HT-29 (cell line): ENCODE measurements around the gene AP1S2. TPM values are rescaled to one million over a fixed set of nuclear protein-coding genes. Genes with fewer than 3 reads are reported as not detected.
"Not testable (repeated sequence)": the region's sequence is repeated elsewhere in the genome, so short reads cannot be mapped to it uniquely, and the experiment has no call there.

Experiments
- DNase-seq: peaks from one replicate; pipeline ENCODE4 v3.0.0-alpha.2; 2015; ENCODE audit warnings: low spot score
- total RNA-seq: library from RNA; depleted of rRNA; stranded (reverse); fragments of >200 nt; shearing (Covaris generic); gene quantifications from 2 replicates; pipeline ENCODE4 v1.2.3, GENCODE V29; 2014; rRNA removed

Gene AP1S2
- total RNA-seq = 8.6 and 10.6 TPM in 2 replicates

DNA sequence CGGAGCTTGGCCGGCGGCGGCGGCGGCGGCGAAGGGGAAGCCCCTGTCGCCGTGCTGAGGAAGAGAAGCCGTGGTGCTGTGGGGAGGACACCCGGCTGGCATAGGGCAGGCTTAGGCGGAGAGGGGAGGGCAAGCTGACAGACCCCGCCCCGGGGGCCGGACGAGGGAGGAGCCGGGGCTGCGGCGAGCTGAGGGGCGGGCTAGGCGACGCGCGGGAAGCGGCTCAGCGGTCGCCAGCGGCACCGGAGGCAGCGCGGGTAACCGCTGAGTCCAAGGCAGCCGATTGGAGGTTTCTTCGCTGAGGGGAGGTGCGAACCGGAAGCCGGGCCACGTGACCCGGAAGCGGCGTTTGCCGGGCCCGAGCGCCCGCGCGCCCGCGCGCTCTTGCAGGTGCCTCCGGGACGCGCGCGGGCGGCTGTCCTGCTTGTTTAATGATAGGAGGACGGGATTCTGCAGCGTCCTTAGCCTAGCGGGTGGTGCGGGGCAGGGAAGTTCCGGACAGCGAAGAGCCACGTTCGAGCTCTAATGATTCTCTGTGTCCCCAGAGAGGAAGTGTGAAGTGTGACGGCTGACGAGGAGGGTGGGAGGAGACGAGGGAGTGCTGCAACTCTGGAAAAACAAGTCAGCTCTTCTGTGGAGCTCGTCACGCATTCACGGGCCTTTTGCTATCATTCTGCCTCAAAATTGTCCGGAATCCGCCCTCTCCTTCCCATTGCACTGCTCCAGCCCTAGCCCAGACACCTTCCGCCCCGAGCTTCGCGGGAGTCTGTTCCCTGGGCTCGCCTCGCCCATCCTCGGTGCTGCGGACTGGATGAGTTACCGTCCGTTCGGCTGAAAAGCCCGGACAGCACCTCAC is at the start of gene AP1S2:
TSS of gene AP1S2 (minus strand) at position 102 of the 856 bp plus-strand sequence. CDS start 2,289 bp downstream, outside the sequence.
- peak; percentile 89 for DNase-seq

GRCh38 chrX:15903186-15903681 is 48.6 kb upstream of the AP1S2 start:
- no peak for DNase-seq

- DNase-seq = no peak
Measured at GRCh38 chrX:15895334-15895733, 40.7 kb upstream of the AP1S2 start.

DNA sequence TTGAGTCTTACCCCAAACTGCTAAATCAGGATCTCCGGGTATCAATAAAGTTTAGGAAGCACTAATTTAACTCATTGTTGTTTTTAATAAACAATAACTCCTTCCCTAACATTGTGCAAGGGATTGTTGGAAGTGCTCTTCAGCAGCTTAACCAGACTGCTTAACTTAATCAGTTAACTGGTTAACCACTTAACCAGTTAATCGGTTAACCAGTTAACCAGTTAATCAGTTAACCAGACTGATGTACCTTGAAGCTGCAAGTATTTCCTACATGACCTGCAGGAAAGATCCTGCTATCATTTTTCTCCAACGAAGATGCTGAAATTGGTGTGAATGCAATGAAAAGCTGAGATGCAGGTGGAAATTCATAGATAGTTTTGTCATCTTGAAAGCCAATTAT is 40.1 kb upstream of the AP1S2 start:
- DNase-seq = no peak

DNA sequence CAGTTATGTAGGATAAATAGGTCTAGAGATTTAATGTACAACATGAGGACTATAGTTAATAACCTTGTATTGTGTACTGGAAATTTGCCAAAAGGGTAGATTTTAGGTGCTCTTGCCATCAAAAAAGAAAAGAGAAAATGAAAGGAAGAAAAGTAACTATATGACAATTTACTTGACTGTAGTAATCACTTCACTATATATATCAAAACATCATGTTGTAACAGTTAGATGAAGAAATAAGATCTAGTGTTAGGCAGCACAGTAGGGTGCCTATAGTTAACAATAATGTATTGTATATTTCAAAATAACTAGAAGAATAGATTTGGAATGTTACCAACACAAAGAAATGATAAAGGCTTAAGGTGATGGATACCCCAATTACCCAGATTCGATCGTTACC is 35.9 kb upstream of the AP1S2 start:
- DNase-seq = no peak

DNA sequence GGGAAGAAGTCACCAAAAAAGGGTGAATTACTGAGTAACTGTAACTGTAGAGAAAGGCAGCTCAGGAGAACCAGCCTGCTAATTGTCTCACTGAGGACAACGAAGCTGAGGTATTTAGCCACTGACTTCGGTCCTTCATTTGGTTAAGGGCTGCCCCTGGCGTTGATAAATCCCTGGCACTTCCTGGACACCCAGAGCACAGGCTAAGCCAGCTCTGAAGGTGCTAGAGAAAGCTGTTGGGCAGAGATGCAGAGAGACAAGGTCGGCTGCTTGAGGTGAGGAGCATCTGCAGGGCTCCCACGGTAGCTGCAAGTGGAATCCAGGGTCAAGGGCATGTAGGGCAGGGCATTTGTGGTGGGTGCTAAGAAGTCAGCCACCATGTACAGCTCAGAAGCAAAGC is 33.4 kb upstream of the AP1S2 start:
- no peak for DNase-seq

DNA sequence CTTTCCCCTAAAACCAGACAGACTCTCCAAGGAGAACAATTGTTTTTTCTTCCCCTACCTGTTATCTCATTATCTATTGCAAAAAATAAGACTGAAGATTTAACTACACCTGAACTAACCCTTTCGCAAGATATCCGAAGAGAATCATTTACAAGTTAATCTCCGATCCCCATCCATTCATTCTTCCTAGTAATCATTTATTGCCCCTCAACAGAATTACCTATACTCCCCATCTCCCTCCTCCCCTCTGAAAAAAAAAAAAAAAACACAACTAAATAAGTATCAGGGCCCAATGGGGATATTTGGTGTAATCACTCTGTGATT is 28.9 kb upstream of the AP1S2 start:
- no peak for DNase-seq

DNA sequence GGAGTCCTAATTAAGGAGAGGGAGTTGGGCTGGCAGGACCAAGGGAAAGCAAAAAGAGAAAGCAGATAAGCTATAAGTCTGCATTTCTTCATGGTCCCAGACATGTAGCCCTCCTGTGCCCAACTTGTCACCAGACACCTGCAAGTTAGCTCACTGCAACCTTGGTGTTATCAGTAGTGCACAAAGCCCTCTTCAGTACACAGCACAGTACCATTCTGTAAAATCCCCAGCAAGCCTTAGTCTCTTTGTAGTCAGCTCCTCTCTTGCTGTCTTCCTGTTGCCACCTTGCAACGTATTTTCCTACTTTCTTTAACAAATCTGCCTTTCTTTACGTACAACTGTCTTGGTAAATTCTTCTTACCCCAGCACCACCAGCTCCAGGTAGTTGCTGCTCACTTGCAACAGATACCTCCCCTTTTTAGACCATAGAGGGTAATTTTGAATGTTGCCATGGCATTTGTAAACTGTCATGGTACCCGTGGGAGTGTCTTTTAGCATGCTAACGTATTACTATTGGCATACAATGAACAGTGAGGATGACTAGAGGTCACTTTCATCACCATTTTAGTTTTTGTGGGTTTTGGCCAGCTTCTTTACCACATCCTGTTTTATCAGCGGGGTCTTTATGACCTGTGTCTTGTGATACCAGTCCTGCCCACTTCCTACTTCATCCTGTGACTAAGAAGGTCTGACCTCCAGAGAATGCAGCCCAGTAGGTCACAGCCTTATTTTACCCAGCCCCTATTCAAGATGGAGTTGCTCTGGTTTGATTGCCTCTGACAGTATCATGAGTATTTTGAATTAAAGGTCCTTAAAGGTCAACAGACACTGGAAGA is 28.3 kb upstream of the AP1S2 start:
- no peak for DNase-seq

GRCh38 chrX:15881381-15881897 is 26.8 kb upstream of the AP1S2 start:
- DNase-seq = no peak

DNA sequence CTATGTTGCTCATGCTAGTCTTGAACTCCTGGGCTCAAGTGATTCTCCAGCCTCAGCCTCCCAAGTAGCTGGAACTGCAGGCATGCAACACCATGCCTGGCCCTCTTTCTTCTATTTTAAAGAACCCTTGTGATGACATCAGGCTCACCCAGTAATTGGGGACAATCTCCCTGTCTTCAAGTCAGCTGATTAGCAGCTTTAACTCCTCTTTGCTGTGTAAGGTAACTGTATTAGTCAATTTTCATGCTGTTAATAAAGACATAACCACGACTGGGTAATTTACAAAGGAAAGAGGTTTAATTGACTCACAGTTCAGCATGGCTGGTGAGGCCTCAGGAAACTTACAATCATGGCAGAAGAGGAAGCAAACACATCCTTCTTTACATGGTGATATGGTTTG is 23.3 kb upstream of the AP1S2 start:
- DNase-seq = not testable (repeated sequence)

DNA sequence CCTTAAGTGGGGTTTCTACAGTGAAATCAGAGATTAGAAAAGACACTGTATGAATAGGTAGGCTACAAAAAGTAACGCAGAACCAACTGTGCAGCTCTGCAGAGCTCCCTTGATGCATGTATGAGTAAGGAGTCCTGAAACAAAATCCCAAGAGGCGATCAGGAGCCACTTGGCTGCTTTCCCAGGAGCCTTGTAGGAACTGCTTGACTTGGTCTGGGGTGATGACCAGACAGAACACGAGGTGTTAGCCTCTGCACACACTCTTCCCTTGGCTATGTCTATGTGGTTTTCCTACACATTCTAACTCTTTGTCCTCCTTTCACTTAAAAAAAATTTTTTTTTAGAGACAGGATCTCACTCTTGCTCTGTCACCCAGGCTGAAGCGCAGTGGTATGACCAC is 22.8 kb upstream of the AP1S2 start:
- DNase-seq = no peak

GRCh38 chrX:15874672-15875071 is 20.1 kb upstream of the AP1S2 start:
- no peak for DNase-seq

- DNase-seq = no peak
Measured at GRCh38 chrX:15873566-15873965, 19.0 kb upstream of the AP1S2 start.

GRCh38 chrX:15870310-15870709 is 15.7 kb upstream of the AP1S2 start:
- DNase-seq = no peak

GRCh38 chrX:15869695-15870094 is 15.1 kb upstream of the AP1S2 start:
- no peak for DNase-seq

DNA sequence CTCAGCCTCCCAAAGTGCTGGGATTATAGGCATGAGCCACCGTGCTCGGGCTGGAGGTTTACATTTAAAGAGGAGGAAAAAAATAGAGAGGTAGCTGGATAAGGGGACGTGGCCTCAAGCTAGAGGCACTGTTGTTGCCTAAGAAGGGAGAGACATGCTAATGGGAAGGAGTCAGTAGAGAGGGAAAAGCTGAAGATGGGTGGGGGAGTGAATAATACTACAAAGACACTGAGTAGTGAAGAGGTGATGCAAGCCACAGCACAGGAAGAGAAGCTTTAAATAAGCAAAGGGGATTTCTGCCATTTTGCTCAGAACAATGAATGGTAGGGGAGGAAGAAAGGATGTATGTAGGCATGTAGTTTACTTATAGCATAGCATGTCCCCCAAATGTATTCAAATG is 11.5 kb upstream of the AP1S2 start:
- DNase-seq = no peak

- DNase-seq = no peak
Measured at GRCh38 chrX:15864629-15865028, 10.0 kb upstream of the AP1S2 start.

- DNase-seq = no peak
Measured at GRCh38 chrX:15864023-15864422, 9.4 kb upstream of the AP1S2 start.

- DNase-seq = no peak
Measured at GRCh38 chrX:15860921-15861320, 6.3 kb upstream of the AP1S2 start.

DNA sequence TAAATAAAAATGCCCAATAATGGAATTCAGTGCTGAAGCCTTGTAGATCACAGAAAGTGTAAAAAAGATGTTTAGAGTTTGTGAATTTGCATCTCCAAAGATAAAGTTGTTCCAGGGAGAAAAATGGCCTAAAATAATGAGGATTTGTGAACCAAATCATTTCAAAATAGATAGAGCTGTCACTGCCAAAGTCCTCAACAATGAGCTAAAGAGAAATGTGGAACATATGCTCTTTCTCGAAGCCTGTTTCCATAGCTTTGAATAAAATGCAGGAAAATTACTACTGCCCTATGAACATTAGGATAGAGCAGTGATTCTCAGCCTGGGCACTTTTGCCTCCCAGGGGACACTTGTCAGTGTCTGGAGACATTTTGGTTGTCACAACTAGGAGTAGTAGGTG is 3.4 kb upstream of the AP1S2 start:
- no peak for DNase-seq

GRCh38 chrX:15856636-15857035 is 2.0 kb upstream of the AP1S2 start:
- DNase-seq = no peak

- no peak for DNase-seq
Measured at GRCh38 chrX:15856222-15856587, 1.6 kb upstream of the AP1S2 start.
